M059J (cell line): ENCODE data around the gene VAMP1. TPM values are rescaled to one million over a fixed set of nuclear protein-coding genes. Genes with fewer than 3 reads are reported as not detected.
"Not testable (repeated sequence)": the region's sequence is repeated elsewhere in the genome, so short reads cannot be mapped to it uniquely, and the experiment has no call there.

Experiments
- DNase-seq: peaks from one replicate; pipeline ENCODE4 v3.0.0-alpha.2; 2012; ENCODE audit warnings: low read depth
- total RNA-seq: library from RNA; depleted of rRNA; stranded (reverse); fragments of >200 nt; shearing (Covaris generic); gene quantifications from 2 replicates; pipeline ENCODE4 v1.2.3, GENCODE V29; 2014; rRNA removed

The VAMP1 gene
- 0.96 and 2.6 TPM in 2 replicates for total RNA-seq

GRCh38 chr12:6470375-6471163 lies at the start of gene VAMP1:
Gene VAMP1, minus strand, starts transcription at chr12:6470677. Its CDS starts 146 bp downstream, at chr12:6470531.
- DNase-seq: peak; percentile 96

- no peak for DNase-seq
These were observed 49.7 kb upstream of the VAMP1 start for GRCh38 chr12:6520186-6520585.

- DNase-seq: no peak
These were observed 37.6 kb upstream of the VAMP1 start for GRCh38 chr12:6508087-6508486.

- no peak for DNase-seq
These were observed 36.9 kb upstream of the VAMP1 start for GRCh38 chr12:6507102-6507998.

GRCh38 chr12:6500466-6500865 lies 30.0 kb upstream of the VAMP1 start:
- no peak for DNase-seq

GRCh38 chr12:6497291-6497690 lies 26.8 kb upstream of the VAMP1 start:
- not testable (repeated sequence) for DNase-seq

- DNase-seq: peak; percentile 10
These were observed 24.5 kb upstream of the VAMP1 start for GRCh38 chr12:6494968-6495367.

GRCh38 chr12:6494258-6494743 lies 23.8 kb upstream of the VAMP1 start:
- DNase-seq: no peak

GRCh38 chr12:6493497-6494257 lies 23.2 kb upstream of the VAMP1 start, which contains the start of gene NCAPD2:
Gene NCAPD2, plus strand, starts transcription at chr12:6494102. Its CDS starts 997 bp downstream, at chr12:6495099.
- DNase-seq: peak; percentile 96

GRCh38 chr12:6492838-6493496 lies 22.5 kb upstream of the VAMP1 start, which contains the start of gene MRPL51:
Gene MRPL51, minus strand, starts transcription at chr12:6493262. Its CDS starts 126 bp downstream, at chr12:6493136.
- DNase-seq: peak; percentile 93

GRCh38 chr12:6490673-6491072 lies 20.2 kb upstream of the VAMP1 start:
- not testable (repeated sequence) for DNase-seq

GRCh38 chr12:6489449-6489848 lies 19.0 kb upstream of the VAMP1 start:
- DNase-seq: no peak

- DNase-seq: no peak
These were observed 17.8 kb upstream of the VAMP1 start for GRCh38 chr12:6488240-6488639.

- no peak for DNase-seq
These were observed 7.9 kb upstream of the VAMP1 start for GRCh38 chr12:6478416-6478815.

GRCh38 chr12:6477601-6478377 lies 7.3 kb upstream of the VAMP1 start:
- DNase-seq: not testable (repeated sequence)

GRCh38 chr12:6476489-6476888 lies 6.0 kb upstream of the VAMP1 start:
- peak; percentile 92 for DNase-seq

- not testable (repeated sequence) for DNase-seq
These were observed 4.9 kb upstream of the VAMP1 start for GRCh38 chr12:6475233-6475975.

- no peak for DNase-seq
These were observed 2.0 kb upstream of the VAMP1 start for GRCh38 chr12:6472491-6472890.

- DNase-seq: peak; percentile 46
These were observed 1.5 kb upstream of the VAMP1 start for GRCh38 chr12:6471989-6472360.
